Measurements from ENCODE around the gene CNGB1.

Gene CNGB1

DNA sequence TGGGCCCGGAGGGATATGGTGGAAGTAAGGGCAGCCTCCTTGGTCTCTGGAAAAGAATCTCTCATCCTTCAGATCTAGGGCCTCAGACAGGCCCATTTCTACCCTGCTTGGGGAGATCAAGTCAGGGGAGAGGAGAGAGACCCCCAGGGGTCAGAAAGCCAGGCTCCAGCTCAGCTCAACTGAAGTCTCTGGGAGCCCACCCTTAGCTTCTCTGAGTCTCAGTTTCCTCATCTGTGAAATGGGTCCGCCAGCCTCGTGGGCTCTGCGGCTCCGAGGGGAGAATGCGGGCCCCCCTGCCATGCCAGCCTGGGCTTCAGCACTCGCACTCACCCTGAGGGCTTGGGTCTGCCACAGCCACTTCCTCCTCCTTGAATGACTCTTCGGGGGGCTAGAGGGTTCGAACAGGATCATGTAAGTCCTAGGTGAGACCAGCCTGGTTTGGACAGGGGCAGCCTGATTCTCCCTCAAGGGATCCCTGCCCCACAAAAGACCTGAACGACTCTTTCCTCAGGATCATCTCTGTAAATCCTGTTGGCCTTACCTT is 6.7 kb downstream of the CNGB1 start:
- H3K4me3 ChIP-seq (ENCODE audit: low read length), result no peak overlapping the region
- no peak for DNase-seq (ENCODE audit: low read depth)
- TF ChIP-seq, protein P1, sequence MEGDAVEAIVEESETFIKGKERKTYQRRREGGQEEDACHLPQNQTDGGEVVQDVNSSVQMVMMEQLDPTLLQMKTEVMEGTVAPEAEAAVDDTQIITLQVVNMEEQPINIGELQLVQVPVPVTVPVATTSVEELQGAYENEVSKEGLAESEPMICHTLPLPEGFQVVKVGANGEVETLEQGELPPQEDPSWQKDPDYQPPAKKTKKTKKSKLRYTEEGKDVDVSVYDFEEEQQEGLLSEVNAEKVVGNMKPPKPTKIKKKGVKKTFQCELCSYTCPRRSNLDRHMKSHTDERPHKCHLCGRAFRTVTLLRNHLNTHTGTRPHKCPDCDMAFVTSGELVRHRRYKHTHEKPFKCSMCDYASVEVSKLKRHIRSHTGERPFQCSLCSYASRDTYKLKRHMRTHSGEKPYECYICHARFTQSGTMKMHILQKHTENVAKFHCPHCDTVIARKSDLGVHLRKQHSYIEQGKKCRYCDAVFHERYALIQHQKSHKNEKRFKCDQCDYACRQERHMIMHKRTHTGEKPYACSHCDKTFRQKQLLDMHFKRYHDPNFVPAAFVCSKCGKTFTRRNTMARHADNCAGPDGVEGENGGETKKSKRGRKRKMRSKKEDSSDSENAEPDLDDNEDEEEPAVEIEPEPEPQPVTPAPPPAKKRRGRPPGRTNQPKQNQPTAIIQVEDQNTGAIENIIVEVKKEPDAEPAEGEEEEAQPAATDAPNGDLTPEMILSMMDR (conservative IDR thresholded peaks at IDR 0.05; ENCODE audit: low read depth, low read length), result no peak

DNA sequence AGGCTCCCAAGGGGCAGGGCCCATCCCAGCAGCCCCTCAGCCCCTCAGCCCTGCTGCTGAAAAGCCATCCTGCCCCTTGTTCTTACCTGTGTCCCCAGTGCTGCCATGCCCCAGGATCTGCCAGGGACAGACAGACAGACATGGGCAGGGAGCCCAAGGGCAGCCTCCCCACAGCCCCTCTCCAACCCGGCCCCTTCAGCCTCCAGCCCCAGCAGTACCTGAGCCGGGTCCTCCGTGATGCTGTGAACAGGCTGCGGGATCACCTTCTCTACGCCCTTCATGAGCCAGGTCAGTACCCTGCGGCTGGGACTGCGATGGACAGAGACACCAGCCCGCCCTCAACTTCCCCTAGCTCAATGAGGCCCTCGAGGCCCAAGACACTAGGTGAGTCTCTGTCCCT is 8.2 kb downstream of the CNGB1 start:
- DNase-seq (ENCODE audit: low read depth), result no peak
- TF ChIP-seq, protein P1 (conservative IDR thresholded peaks at IDR 0.05; ENCODE audit: low read depth, low read length), result no peak
- H3K4me3 ChIP-seq (ENCODE audit: low read length), result no peak overlapping the region

DNA sequence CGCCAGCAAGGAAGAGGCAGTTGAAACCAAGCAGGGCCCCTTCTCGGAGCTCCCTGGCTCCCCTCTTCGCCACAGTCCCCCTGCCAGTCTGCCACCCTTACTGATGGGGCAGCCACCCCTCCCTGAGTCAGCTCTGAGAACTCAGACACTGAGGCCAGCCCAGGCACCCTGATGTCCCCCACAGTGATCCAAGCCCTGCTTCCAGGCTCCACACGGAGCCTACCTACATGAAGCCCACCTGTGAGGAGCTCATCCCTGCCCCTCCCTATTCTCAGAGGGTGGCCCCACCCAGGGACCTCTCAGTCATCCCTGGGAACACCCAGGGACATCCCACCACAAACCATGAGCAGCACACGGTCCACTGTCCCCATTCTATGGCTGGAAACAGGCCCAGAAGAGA is 8.9 kb downstream of the CNGB1 start:
- TF ChIP-seq, protein P1 (conservative IDR thresholded peaks at IDR 0.05; ENCODE audit: low read depth, low read length), result no peak
- no peak for DNase-seq (ENCODE audit: low read depth)
- no peak overlapping the region for H3K4me3 ChIP-seq (ENCODE audit: low read length)

DNA sequence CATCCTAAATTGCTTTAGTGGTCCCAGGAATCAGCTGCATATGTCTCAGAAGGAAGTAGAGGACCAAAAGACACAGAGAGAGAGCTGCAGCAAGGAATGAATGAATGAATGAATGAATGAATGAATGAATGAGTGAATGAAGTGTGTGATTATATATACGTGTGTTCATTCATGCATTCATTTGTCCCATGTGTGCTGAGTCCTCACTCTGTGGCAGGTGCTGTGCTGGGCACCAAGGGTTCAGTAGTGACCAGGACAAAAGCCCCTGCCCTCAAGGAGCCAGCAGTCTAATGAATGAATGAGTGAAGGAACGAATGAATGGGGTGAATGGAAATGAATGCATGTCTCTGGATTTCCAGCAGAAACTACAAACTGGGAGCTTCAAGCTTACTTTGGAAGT is 9.4 kb downstream of the CNGB1 start:
- no peak overlapping the region for H3K4me3 ChIP-seq (ENCODE audit: low read length)
- DNase-seq (ENCODE audit: low read depth), result no peak
- TF ChIP-seq, protein P1 (conservative IDR thresholded peaks at IDR 0.05; ENCODE audit: low read depth, low read length), result no peak

DNA sequence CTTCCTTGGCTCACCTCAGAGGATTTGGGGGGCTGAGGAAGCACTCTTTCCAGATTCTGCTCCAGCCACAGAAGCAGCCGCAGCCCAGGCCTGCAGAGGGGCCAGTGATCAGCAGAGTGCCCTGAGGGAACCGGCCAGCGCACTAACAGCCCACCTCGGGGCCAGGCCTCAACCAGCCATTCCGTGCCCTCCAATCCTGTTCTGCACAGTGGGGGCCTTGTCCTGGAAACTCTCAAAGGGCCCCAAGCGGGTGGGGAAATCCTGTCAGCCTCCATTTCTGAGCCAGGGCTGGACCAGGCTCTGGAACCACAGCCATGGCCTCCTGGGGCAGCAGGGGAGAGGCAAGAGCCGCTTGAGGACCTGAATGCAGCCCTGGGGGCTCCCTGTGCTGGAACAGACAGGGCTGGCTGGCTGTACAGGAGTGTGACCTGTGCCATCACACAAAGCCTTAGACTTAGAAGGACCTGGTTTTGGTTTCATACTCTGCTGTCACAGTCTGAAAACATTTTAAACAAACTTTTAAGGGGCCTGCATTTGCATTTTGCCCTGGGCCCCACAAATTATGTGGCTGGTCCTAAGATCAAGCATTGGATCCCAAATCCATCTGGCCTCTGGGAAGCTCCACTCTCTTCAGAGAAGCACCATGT is 10.0 kb downstream of the CNGB1 start:
- no peak overlapping the region for H3K4me3 ChIP-seq (ENCODE audit: low read length)
- TF ChIP-seq, protein P1 (conservative IDR thresholded peaks at IDR 0.05; ENCODE audit: low read depth, low read length), result no peak
- DNase-seq (ENCODE audit: low read depth), result no peak

DNA sequence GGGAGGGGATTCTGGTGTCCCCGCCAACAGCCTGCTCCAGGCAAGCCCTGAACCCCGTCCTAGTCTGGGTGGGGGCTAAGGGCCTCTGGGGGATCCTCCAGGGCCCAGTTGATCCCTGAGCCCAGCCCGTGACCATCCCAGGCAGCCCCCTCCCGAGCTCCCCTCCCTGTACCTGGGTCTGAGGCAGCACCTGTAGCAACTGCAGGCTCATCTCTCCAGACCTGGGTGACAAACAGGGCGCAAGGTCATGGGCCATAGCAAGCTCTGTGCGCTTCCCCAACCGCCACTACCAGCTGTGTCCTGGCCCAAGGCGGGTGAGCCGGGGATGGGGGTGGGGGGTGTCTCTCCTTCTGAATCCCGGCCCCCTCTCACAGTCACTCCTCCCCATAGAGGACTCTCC is 10.6 kb downstream of the CNGB1 start:
- no peak overlapping the region for H3K4me3 ChIP-seq (ENCODE audit: low read length)
- DNase-seq (ENCODE audit: low read depth), result no peak
- TF ChIP-seq, protein P1 (conservative IDR thresholded peaks at IDR 0.05; ENCODE audit: low read depth, low read length), result no peak

DNA sequence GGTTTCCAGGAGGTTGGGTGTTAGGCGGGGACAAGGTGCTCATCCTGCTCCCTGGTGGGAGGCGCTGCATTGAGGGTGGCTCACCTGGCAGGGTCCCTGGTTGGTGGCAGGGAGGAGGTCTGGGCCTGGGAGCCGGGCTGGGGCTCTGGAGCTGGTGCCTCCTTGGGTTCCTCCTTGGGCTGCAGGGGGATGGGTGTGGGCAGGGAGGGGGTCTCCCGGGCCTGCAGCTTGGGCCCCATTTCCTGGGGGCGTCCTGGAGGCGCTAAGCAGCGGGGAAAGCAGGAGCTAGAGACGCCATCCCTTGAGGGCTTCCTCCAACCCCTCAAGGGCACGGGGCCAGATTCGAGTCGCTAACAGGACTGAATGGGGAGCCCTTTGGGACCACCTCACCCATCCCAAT is 11.1 kb downstream of the CNGB1 start:
- no peak overlapping the region for H3K4me3 ChIP-seq (ENCODE audit: low read length)
- TF ChIP-seq, protein P1 (conservative IDR thresholded peaks at IDR 0.05; ENCODE audit: low read depth, low read length), result no peak
- DNase-seq (ENCODE audit: low read depth), result no peak

All from retinal pigment epithelial cell (primary cell).